Activated CD4-positive, alpha-beta T cell treated with anti-CD3 and anti-CD28 coated beads for 24 hours (primary cell): ENCODE measurements around the gene OMA1.
"Not testable (repeated sequence)": the region's sequence is repeated elsewhere in the genome, so short reads cannot be mapped to it uniquely, and the experiment has no call there.

Source experiments
- DNase-seq, 2 donors: peaks; one replicate each; pipeline ENCODE4 v3.0.0-alpha.2; 2020; ENCODE audit warnings: low read depth in 2 of 2

The OMA1 gene

DNA sequence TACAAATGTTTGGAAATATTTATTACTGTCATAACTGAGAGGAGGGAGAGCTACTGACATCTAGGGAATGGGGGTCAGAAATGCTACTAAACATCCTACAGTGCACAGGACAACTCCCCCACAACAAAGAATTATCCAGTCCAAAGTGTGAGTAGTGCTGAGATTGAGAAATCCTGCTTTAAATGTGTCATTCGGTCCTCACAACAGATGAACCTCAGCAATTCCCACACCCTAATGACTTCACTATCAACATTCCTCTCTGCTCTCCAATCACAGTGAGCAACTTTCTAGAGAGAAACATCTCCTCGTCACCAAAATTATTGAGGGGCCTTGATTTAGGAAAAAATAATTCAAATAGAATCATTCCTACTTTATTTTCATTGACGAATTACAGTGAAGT is 18.0 kb downstream of the OMA1 start:
- no peak for DNase-seq

- no peak for DNase-seq
These were observed 22.1 kb downstream of the OMA1 start for GRCh38 chr1:58524353-58524945.

GRCh38 chr1:58515794-58516401 is 30.6 kb downstream of the OMA1 start:
- DNase-seq, result peak in 1 of 2 donors; percentile 16

DNA sequence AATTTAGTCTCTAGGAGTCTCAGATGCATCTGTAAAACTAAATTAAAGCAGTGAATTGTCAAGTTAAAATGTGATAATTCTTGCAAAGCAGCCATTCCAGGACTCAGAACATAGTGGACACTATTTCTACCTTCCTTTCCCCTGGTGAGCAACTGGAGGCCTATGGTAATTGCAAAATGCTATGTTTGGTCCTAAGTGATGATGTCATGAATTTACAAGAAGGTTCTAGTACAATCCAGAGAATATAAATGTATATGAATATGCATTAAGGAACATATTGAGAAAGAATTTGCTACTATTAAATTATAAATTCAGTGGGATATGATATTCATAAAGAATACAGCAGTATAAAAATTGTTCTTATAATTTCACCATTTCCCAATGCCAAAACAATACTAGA is 32.6 kb downstream of the OMA1 start:
- no peak for DNase-seq

- DNase-seq, result no peak
These were observed 37.9 kb downstream of the OMA1 start for GRCh38 chr1:58508629-58509028.

DNA sequence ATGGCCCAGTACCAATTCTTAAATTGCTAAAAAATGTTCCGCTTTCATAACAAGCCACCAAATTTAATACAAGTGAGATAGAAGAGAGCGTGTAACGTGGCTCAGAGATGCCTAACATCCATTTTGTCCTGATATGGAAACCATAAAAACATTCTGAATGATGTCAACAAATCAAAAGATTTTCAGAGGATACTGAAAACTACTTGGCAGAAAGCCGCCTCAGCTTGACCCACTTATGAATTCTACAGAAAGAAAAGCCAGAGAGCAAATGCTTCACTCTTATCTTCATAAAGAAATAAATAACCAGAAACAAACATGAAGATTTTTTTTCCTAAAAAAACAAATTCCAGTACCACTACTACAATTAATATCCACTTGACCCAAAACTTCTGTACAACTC is 41.2 kb downstream of the OMA1 start:
- DNase-seq, result no peak

GRCh38 chr1:58502519-58502918 is 44.0 kb downstream of the OMA1 start:
- DNase-seq, result no peak

DNA sequence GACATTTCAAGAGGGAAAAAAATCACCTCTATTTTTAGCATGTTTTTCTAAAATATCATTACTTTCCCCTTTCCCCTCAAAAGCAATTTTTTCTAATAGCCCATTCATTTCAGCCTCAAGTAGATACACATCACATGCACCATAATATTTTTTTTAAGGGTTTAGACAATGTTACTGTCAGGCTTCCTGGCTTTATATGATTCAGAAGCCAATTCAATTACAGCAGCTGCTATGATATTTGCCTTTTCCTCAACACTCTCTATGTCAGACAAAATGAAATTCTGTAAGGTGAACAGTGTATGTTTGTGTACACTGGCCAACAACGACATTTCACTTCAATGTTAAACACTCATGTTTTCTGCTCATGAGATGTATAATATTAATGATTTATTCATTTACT is 46.5 kb downstream of the OMA1 start:
- DNase-seq, result no peak

DNA sequence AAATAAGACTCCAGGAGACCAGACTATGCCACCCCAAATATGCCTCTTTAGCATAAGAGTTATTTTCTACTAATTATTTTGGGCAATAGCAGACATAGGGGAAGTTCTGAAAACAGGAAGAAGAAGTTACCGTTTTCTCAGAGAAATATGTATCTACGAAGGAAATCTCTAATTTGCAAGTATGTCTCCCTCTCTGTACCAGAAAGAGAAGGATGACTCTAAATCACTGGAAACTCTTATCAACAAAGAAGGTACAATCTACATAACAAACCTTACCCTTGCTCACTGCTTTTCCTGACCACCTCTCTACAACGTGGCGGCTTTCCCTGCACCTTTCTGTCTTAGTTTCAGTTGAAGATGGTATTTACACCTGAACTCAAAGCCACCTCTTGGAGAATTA is 49.0 kb downstream of the OMA1 start:
- DNase-seq, result no peak

GRCh38 chr1:58496042-58496441 is 50.5 kb downstream of the OMA1 start:
- DNase-seq, result no peak

GRCh38 chr1:58488914-58489313 is 57.6 kb downstream of the OMA1 start:
- DNase-seq, result not testable (repeated sequence)

- no peak for DNase-seq
These were observed 59.5 kb downstream of the OMA1 start for GRCh38 chr1:58487002-58487401.

DNA sequence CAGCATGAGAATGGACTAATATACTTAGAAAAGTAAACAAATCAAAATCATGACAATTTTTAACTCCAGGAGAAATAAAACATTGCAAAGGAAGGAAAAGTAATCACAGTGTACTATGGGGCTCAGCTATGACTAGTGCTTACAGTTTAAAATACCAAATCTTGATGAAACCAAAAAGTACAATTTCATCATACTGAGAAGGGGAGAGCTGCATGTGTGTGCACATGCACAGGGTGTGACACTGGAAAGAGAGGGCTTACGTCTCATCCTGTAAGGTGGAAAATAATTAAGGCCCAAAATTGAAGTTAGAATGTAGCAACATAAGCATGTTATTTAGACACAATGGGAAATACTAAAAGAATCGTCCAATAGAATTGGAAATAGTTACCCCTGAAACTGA is 64.6 kb downstream of the OMA1 start:
- DNase-seq, result no peak

DNA sequence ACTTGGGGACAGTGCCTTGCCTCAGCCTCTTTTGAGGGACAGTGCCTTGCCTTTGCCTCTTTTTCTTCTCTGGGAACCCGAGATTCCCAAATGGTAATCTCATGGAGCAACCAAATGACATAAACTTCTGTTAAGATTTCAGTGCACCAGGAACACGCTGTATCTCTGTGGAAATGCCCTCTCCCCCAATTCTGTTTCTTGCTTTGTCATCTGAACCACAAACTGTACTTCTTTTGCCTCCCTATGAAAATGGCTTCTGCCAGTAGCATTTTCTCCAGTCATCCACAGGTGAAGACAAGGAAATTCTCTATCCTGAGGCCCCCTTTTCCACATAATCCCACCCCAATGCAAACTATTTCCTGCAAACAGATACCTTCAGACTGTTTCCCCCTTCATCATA is 66.3 kb downstream of the OMA1 start:
- no peak for DNase-seq

- no peak for DNase-seq
These were observed 69.1 kb downstream of the OMA1 start for GRCh38 chr1:58477390-58477789.

- no peak for DNase-seq
These were observed 70.3 kb downstream of the OMA1 start for GRCh38 chr1:58476179-58476578.

DNA sequence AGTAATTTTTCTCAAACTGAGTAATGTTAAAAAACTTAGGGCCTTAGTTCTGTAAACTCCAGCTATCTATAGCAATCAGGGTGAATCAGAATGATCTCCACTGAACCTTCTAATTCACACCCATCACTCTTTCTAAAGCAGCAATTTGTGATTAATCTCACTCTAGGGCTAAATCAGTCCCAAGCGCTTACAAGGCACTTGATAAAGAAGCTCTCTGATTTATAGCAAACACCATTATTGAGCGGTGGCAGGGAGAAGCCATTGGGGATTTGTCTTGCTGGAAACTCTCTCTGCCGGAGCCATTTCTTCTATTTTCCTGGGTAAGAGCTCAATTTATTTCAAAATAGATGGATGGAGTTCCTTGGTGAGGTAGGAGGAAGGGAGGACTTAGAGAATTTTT is 77.0 kb downstream of the OMA1 start:
- DNase-seq, result no peak

DNA sequence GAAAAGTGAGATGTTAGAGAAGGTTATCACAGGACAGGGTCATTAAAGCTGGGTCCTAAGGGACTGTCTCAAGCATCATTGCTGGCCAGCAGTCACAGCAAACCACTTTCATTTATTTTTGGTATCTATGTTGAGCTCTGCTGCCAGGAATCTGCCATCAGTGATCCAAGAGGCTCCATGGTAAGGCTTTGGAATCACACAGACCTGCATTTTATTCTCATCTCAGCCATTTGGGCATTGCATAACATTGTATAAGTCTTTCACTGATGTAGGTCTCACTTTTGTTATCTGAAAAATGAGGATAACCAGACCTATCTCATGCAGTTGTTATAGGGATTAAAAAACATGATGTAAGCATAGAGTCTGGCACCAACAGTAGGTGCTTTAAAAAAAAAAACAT is 77.5 kb downstream of the OMA1 start:
- DNase-seq, result no peak

DNA sequence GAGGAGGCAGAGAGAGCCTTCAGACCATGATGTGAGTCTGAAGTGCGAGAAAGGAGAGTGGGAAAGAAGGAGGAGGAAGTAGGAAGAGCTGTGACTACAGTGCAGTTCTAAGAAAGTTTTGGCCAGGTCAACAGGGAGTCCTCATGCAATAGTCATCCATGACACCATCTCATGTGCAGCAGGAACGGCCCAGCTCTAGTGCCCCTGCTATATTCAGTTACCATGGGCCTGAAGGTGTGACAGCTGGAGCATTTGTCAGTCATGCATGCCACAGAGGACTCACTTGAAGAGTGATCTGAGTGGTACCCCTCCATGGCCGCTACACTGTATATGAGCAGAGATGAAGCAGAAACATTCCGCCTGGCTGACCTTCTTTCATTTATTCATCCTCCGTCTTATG is 77.9 kb downstream of the OMA1 start:
- no peak for DNase-seq

- no peak for DNase-seq
These were observed 79.8 kb downstream of the OMA1 start for GRCh38 chr1:58466630-58467241.

- DNase-seq, result no peak
These were observed 80.5 kb downstream of the OMA1 start for GRCh38 chr1:58465825-58466629.

- DNase-seq, result no peak
These were observed 81.3 kb downstream of the OMA1 start for GRCh38 chr1:58465176-58465575.

DNA sequence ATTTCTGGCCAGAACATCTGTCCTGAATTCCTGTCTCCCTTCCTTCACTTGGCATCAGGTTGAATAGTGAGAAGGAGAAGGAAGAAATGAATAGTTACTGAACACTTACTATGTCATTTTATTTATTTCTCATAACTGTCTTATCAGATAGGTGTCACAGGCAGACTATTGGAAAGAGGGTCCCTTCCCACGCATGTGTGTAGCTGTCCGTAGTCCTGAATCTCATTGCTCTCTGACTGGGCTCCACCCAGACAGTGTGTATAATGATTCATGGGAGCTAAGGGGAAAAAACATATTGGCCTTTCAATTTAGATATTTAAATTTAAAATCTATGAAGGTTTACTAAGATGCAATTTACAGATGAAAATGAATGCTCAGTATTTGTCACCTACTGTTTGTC is 86.1 kb downstream of the OMA1 start:
- DNase-seq, result no peak
